Gastrocnemius medialis (tissue), 4 donors: ENCODE data around the gene TAS1R3. TPM values are rescaled to one million over a fixed set of nuclear protein-coding genes. Genes with fewer than 3 reads are reported as not detected.

Experiments
- ATAC-seq, 2 donors: fragments of 150-250 bp; one replicate each; pipeline ENCODE4 v1.9.1; 2016
- DNase-seq, 2 donors: peaks; one replicate each; pipeline ENCODE4 v3.0.0-alpha.2; 2019
- H3K27ac ChIP-seq, 4 donors: fragments of 200-600 bp; sonication (generic); 1 replicate in 1 of 4; 2 replicates in 3 of 4; pipeline ENCODE4 v1.5.1; 2016 to 2018; ENCODE audit warnings: mild to moderate bottlenecking in 2 of 4, moderate library complexity in 1 of 4
- H3K27me3 ChIP-seq, 3 donors: fragments of 200-600 bp; sonication (generic) in 2 of 3; 1 replicate in 1 of 3; 2 replicates in 2 of 3; pipeline versions ENCODE4 v1.5.1 to v1.6.0; 2016 to 2019; ENCODE audit warnings: mild to moderate bottlenecking in 1 of 3, moderate library complexity in 1 of 3
- H3K36me3 ChIP-seq, 2 donors: fragments of 200-600 bp; sonication (generic) in 1 of 2; one replicate each; pipeline ENCODE4 v1.5.1; 2017 to 2018
- H3K4me1 ChIP-seq, 2 donors: fragments of 200-600 bp; sonication (generic) in 1 of 2; one replicate each; pipeline ENCODE4 v1.5.1; 2016 to 2017; ENCODE audit warnings: mild to moderate bottlenecking in 2 of 2
- H3K4me3 ChIP-seq, 4 donors: fragments of 200-600 bp; sonication (generic) in 3 of 4; 1 replicate in 1 of 4; 2 replicates in 3 of 4; pipeline ENCODE4 v1.5.1; 2016 to 2019; ENCODE audit warnings: mild to moderate bottlenecking in 2 of 4
- H3K9me3 ChIP-seq, 3 donors: fragments of 200-600 bp; sonication (generic) in 2 of 3; 1 replicate in 1 of 3; 2 replicates in 2 of 3; pipeline ENCODE4 v1.5.1; 2016 to 2019
- POLR2A ChIP-seq, 2 donors: fragments of 450-650 bp; IDR thresholded peaks; one replicate each; pipeline ENCODE4 v1.6.1; 2017; ENCODE audit warnings: antibody characterized with exemption in 2 of 2, mild to moderate bottlenecking in 2 of 2, moderate library complexity in 2 of 2
- in situ Hi-C, 4 donors: fragments of 200-750 bp; cut with MboI; loops; one replicate each; pipeline versions ENCODE4 v1.15.0 to v1.8.0; 2017; ENCODE audit warnings: low sequenced_read_pairs in 4 of 4
- intact Hi-C: fragments of 100-400 bp; cut with DNase I; formaldehyde crosslinking; loops from one replicate; pipeline ENCODE4 v1.15.1; 2023; ENCODE audit warnings: low total_unique reads
- total RNA-seq, 4 donors: library from RNA; depleted of rRNA; stranded (reverse); fragments of >200 nt; gene quantifications; one replicate each; pipeline versions ENCODE4 v1.1.0 to v1.2.3, GENCODE V29; 2016
- TF ChIP-seq, protein P1 (sequence below), 5 experiments: fragments of 450-650 bp in 3 of 5; fragments of 200-600 bp in 2 of 5; sonication (generic) in 2 of 5; IDR thresholded peaks in 4 of 5; conservative IDR thresholded peaks in 1 of 5; 1 replicate in 4 of 5; 2 replicates in 1 of 5; pipeline ENCODE4 v1.5.1; 2016 to 2019; ENCODE audit warnings: antibody characterized with exemption in 5 of 5, mild to moderate bottlenecking in 3 of 5, moderate library complexity in 3 of 5

Gene TAS1R3
- total RNA-seq, 4 donors from 2014 or later, result 0.20 to 0.44 TPM; not detected in 2

- TF ChIP-seq, protein P1, sequence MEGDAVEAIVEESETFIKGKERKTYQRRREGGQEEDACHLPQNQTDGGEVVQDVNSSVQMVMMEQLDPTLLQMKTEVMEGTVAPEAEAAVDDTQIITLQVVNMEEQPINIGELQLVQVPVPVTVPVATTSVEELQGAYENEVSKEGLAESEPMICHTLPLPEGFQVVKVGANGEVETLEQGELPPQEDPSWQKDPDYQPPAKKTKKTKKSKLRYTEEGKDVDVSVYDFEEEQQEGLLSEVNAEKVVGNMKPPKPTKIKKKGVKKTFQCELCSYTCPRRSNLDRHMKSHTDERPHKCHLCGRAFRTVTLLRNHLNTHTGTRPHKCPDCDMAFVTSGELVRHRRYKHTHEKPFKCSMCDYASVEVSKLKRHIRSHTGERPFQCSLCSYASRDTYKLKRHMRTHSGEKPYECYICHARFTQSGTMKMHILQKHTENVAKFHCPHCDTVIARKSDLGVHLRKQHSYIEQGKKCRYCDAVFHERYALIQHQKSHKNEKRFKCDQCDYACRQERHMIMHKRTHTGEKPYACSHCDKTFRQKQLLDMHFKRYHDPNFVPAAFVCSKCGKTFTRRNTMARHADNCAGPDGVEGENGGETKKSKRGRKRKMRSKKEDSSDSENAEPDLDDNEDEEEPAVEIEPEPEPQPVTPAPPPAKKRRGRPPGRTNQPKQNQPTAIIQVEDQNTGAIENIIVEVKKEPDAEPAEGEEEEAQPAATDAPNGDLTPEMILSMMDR (IDR thresholded peaks at IDR 0.05 in 4 of 5, conservative IDR thresholded peaks at IDR 0.05 in 1 of 5), result no peak
- TF ChIP-seq POLR2A (IDR thresholded peaks at IDR 0.05), result no peak
- Histone ChIP-seq H3K4me1 (peaks cover 8 to 13% of the 10 kb centered on the region in 2 donors), H3K9me3 (no peaks in the 10 kb centered on the region), H3K27ac (no peak overlapping the region), H3K27me3 (no peaks in the 10 kb centered on the region), H3K36me3 (peaks cover 0 to 53% of the 10 kb centered on the region in 2 donors), H3K4me3 (no peak overlapping the region)
- intact Hi-C loops (no loop called here), in situ Hi-C loops (no loop called here)
- DNase-seq (no peak), ATAC-seq (no peak)
These were observed 5.4 kb downstream of the TAS1R3 start for GRCh38 chr1:1336446-1336845.

GRCh38 chr1:1336931-1337792 is 6.1 kb downstream of the TAS1R3 start:
- peaks cover 8 to 16% of the 10 kb centered on the region in 2 donors for H3K4me1 ChIP-seq
- intact Hi-C loops (no loop called here), in situ Hi-C loops (no loop called here)
- no peak for ATAC-seq
- DNase-seq, result no peak
- H3K27ac ChIP-seq, result no peak overlapping the region
- H3K27me3 ChIP-seq, result no peaks in the 10 kb centered on the region
- no peak overlapping the region for H3K4me3 ChIP-seq
- TF ChIP-seq, protein P1 (IDR thresholded peaks at IDR 0.05 in 4 of 5, conservative IDR thresholded peaks at IDR 0.05 in 1 of 5), result no peak
- TF ChIP-seq POLR2A (IDR thresholded peaks at IDR 0.05), result no peak
- peaks cover 0 to 57% of the 10 kb centered on the region in 2 donors for H3K36me3 ChIP-seq
- no peaks in the 10 kb centered on the region for H3K9me3 ChIP-seq

GRCh38 chr1:1337793-1338147 is 6.7 kb downstream of the TAS1R3 start:
- in situ Hi-C loops, result no loop called here
- H3K9me3 ChIP-seq, result no peaks in the 10 kb centered on the region
- intact Hi-C loops, result no loop called here
- TF ChIP-seq, protein P1 (IDR thresholded peaks at IDR 0.05 in 4 of 5, conservative IDR thresholded peaks at IDR 0.05 in 1 of 5), result no peak
- no peak for TF ChIP-seq POLR2A (IDR thresholded peaks at IDR 0.05)
- no peak overlapping the region for H3K27ac ChIP-seq
- peaks cover 0 to 57% of the 10 kb centered on the region in 2 donors for H3K36me3 ChIP-seq
- ATAC-seq (no peak), DNase-seq (no peak)
- no peak overlapping the region for H3K4me3 ChIP-seq
- H3K4me1 ChIP-seq, result peaks cover 4 to 22% of the 10 kb centered on the region in 2 donors
- H3K27me3 ChIP-seq, result no peaks in the 10 kb centered on the region

DNA sequence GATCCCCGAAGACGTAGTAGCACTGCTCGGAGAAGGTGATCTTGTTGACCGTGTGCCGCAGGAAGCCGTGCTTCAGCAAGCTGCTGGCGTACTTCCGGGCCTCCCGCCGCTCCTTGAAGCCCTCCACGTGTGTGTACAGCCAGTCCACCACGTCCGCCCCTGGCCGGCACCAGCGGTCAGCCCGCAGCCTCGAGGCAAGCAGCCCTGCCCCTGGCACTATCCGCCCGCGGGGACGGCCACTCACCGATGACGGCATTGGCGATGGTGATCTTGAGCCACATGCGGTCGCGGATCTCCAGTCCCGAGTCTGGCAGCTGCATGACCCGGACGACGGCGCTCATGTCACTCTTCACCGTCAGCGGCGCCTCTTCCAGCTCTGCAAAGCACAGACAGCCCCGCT is 7.2 kb downstream of the TAS1R3 start:
- intact Hi-C loops (no loop called here), in situ Hi-C loops (no loop called here)
- H3K36me3 ChIP-seq, result peaks cover 0 to 57% of the 10 kb centered on the region in 2 donors
- no peak overlapping the region for H3K4me3 ChIP-seq
- H3K9me3 ChIP-seq, result no peaks in the 10 kb centered on the region
- DNase-seq (no peak), ATAC-seq (no peak)
- H3K4me1 ChIP-seq, result peaks cover 6 to 23% of the 10 kb centered on the region in 2 donors
- H3K27me3 ChIP-seq, result no peaks in the 10 kb centered on the region
- H3K27ac ChIP-seq, result no peak overlapping the region
- TF ChIP-seq, protein P1 (IDR thresholded peaks at IDR 0.05 in 4 of 5, conservative IDR thresholded peaks at IDR 0.05 in 1 of 5), result no peak
- TF ChIP-seq POLR2A (IDR thresholded peaks at IDR 0.05), result no peak
